Stimulated activated CD4-positive, alpha-beta T cell treated with anti-CD3 and anti-CD28 coated beads, Interleukin-2, amount 100 ng/mL, for 48 hours (primary cell): Measurements from ENCODE around the gene PROSER2.

Experiments
- DNase-seq, 2 donors: peaks; one replicate each; pipeline ENCODE4 v3.0.0-alpha.2; 2020

Gene PROSER2

DNA sequence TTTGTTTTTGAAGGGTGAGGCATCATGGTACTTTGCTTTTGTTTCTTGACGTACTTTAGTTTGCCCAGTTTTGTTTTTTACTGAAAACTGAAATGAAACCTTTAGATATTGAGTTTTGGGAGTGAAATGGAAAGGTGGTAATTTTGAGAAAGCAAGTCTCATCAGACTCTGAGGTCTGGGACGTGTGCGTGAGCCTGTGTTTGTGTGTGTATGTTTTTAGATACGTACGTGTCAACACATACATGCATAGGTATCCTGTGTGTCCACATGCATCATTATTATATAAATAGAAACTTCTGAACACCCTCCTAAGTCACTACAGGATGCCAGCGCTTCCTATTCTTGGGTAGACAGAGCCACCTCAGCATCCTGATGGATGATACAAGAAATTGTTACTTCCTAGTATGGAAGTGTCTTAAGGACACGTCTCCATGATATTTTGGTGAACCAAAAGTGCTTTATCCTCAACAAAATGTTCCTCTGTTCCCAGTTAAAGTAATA, 47.8 kb downstream of the PROSER2 start:
- DNase-seq: no peak

GRCh38 chr10:11871466-11871865, 48.3 kb downstream of the PROSER2 start:
- DNase-seq: no peak

- peak; percentile 10 to 23 for DNase-seq
Measured at GRCh38 chr10:11874568-11875493, 51.7 kb downstream of the PROSER2 start.

DNA sequence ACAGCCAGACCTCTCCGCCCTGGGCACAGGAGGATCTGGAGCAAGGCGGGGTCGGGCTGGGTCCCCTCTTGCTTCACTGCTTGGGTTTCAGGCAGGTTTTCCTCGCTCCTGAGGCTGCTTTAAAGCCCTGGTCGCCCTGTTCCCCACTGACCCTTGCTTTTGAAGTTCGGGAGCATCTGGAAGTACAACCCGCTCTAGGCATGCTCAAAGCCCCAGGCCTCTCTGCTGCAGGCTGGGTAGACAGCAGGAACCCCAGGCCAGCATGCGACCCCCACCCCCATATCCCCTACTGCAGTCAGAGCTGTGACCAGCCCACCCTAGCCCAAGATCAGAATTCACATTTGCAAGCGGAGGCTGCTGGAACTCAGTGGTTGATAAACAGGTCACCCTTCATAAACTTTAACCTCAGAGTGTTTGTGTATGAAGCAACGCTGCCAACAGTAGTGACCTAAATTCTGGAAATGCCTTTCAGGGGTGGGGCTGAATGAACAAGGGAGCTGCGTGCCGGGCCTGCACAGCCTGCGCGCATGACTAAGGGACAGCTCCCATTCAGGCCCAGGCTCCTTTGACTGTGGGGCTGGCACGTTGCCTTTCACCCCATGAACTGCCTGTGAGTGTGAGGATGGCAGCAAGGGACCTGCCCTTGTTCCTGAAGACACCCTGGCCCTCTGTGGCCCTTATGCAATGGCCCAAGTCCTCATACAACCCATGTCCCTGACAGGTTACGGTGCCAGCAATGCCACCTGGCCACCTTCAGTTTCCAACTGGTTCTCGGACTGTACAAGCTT, 52.5 kb downstream of the PROSER2 start:
- no peak for DNase-seq

GRCh38 chr10:11876324-11876723, 53.2 kb downstream of the PROSER2 start:
- DNase-seq: no peak

DNA sequence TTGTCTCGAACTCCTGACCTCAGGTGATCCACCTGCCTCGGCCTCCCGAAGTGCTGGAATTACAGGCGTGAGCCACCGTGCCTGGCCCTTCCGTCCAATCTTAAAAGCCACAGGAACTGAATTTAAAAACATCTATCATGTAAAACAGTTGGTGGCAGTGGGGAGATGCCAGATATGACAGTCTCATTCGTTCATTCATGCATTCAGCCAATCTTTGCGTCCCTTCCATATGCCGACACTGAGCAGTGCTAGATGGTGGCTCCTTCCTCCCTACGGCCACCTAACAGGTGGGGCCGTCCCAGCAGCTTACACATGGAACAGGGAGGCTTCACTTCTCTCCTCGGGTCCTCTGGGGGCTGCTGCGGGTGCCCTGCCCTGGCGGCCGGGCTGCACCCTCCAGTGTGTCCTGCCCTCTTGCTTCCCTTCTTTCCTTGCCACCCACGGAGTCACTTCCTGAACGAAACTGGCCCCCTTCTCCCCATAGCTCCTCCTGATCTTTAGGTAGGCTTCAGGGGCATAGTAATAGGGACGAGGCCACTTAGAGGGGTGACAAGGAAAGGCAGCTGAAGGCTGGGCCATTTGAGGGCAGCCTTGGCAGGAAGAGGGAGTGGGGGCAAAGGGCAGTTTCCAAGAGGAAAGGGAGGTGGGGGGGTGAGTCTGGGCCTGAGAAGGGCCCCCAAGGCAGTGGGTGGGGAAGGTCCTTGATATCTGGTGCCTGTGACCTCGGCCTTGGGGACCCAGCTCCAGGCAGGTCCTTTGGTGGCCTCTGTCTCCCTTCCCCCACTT, 53.8 kb downstream of the PROSER2 start:
- no peak for DNase-seq

- no peak for DNase-seq
Measured at GRCh38 chr10:11877591-11877905, 54.4 kb downstream of the PROSER2 start.

GRCh38 chr10:11878776-11879175, 55.6 kb downstream of the PROSER2 start:
- no peak for DNase-seq

DNA sequence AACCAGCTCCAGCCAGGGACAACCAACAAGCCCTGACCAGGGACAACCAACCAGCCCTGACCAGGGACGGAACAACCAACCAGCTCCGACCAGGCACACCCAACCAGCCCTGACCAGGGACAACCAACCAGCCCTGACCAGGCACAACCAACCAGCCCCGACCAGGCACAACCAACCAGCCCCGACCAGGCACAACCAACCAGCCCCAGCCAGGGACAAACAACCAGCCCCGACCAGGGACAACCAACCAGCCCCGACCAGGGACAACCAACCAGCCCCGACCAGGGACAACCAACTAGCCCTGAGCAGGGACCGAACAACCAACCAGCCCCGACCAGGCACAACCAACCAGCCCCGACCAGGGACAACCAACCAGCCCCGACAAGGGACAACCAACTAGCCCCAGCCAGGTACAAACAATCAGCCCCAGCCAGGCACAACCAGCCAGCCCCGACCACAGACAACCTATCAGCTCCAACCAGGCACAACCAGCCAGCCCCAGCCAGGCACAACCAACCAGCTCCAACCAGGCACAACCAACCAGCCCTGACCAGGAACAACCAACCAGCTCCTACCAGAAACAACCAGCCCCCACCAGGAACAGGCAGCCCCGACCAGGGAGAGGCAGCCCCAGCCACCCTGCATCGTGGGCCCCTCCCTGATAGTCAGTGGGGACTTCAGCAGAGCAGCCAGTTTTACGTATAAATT, 56.4 kb downstream of the PROSER2 start:
- DNase-seq: no peak

GRCh38 chr10:11880151-11881029, 57.2 kb downstream of the PROSER2 start:
- no peak for DNase-seq

DNA sequence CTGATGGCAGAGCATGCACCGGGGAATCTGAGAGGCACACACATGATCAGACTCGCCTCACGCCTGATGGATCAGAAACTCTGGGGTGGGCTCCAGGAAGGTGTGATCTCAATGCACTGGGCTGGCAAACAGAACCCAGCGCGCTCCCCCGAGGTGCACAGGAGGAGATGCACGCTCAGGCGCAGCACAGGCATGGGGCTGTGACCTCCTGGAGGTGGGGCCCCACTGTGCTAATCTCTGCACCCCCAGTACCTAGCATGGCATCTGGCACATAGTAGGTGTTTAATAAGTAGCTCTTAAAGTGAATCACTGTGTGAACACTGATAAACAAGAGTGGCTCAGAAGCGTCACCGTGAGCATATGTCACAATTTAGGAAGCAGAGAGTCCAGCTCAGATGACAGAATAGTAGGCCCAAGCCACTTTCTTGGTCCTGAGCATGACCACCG, 57.9 kb downstream of the PROSER2 start:
- DNase-seq: no peak

DNA sequence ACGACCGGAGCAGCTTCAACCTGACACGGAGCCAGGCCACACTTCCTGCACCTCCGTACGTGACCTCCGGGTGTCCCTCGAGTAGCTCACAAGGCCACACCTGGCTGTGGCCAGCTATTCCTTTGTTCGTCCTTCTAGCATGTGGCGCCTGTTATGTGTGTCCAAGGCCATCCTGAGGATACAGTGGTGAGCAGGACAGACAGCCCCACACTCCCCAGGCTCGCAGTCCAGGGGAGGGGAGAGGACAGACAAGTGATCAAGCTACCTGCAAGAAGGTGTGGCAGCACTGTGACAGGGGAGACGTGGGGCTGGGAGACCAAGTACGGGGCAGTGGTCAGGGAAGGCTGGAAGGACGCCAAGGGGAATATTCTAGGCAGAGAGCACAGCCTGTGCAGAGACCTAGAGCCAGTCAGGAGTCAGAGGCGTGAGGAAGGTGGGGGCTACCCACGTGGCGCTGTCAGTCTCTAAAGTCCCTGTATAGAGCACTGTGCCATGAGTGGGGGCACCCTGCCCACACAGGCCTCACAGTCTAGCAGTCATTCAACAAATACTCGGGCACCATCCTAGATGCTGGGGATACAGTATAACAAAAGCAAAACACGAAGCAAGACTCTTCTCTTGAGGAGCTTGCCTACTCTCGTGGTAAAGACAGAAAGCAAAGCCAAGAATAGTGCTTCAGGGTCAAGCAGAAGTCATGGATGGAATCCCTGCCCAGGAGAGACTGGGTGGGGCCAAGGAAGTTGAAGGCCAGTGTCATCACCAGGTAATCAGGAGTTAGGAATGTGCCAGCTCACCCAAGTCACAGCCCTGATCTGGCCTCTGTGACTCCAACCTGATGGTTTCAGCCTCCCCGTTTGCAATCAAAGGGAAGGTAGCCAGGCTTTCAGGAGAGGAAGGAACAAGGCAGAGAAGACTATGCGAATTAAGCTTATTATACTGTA, 58.6 kb downstream of the PROSER2 start:
- no peak for DNase-seq

DNA sequence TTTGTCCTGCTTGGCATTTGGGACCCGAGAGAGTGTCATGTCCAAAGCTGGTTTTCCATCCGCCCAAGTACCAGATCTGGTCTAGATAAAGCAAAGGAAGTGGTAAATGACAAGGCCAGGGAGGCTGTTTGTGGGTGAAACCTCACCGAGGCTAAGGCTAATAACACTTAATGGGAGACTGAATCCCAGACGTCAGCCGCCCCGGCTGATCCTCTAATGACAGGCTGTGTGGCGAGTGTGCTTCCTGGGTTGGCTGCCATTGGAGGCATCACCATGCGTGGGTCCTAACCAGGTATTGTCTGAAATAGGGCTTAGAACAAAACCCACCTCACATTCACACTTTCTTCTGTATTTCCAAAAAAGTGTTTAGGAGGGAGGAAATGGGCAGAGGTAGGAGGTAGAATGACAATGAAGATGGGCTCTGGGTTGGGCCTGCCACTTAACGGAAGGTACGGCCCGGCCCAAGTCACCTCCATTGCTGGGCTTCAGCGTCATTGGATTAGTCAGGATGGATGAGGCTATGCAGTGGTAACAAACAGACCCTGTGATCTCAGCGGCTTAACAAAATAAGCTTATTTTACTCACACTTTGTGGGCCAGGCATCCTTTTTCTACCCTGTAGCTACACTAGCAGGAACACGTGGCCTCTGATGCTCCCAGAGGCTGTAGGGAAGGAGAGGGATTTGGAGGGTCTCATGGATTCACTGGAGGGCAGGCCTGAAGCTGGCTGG, 59.7 kb downstream of the PROSER2 start:
- no peak for DNase-seq

DNA sequence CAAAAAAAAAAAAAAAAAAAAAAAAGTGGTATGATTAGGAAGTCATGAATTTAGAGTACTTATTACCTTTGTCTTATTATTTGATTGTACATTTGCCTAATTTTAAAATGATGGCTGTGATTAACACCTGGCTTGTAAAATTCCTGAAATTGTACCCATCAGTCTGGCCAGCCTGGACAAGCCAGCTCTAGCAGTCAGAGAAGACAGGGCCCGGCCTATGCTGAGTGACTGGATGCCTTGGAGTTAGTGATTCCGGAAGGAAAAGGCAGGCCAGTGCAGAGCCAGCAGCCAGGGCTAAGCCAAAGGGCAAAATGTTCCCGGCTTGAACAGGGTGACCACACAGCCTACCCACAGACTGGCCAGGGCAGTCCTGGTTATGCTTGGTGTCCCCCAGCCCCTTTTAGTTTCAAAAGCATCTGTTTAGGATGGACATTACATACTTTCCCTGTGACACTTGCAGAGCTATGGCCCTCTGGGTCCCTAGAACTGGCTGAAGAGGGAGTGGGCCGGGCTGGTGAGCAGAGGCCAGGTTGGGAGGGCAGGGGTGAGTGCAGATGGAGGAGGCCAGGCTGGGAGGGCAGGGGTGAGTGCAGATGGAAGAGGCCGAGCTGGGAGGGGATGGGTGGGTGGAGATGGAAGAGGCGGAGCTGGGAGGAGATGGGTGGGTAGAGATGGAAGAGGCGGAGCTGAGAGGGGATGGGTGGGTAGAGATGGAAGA, 61.7 kb downstream of the PROSER2 start:
- DNase-seq: no peak

GRCh38 chr10:11885437-11886137, 62.4 kb downstream of the PROSER2 start:
- DNase-seq: no peak

- DNase-seq: no peak
Measured at GRCh38 chr10:11886138-11886474, 63.0 kb downstream of the PROSER2 start.

DNA sequence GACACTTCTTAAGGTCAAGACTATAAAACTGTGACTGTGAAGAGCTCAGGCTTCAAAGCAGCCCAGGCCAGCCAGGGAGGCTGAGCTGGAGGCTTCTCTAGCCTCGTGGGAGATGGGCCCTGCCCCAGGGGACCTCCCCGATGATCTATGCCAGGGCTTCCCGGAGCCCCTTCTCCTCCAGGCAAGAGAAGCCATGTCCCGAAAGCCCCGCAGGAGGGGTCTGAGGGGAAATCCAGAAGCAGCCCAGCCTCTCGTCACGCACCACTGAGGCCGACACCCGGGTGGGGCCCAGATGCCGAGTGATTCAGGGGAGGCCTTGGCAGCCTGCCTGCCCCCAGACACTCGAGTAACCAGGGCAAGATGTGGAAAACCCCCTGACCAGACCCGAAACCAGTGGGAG, 63.7 kb downstream of the PROSER2 start:
- DNase-seq: no peak
